ENCODE results near the gene KCNQ5. TPM values are rescaled to one million over a fixed set of nuclear protein-coding genes. Genes with fewer than 3 reads are reported as not detected.
A peak's percentile ranks its signal among the peaks of the same experiment; 100 is the strongest.
"Not testable (repeated sequence)": the region's sequence is repeated elsewhere in the genome, so short reads cannot be mapped to it uniquely, and the experiment has no call there.

KCNQ5 gene
- polyA plus RNA-seq, 1 donor from 2014 or later, result 6.9 TPM

DNA sequence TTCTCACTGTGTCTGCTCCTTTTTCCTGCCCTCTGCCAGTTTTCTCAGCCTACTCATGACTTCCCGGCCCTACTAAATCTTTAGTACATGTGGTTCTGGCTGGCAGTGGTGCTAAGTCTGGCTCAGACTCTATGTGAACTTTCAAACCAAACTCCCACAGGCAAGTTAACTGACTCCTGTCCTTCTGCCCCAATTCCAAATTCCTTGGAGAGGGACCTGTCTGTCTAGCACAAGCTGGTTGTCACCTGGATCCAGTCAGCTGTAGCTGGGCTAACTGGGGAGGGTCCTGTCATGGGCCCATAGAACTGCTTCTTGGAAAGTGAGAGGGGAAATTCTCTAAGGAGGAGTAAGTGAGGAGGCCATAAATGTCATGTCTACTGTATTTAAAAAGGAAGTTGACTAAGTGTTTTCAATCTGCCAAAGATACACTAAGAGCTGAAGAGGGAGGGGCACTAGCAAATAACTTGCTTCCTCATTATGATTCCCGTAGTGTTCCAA, 240.1 kb downstream of the KCNQ5 start:
- H3K4me1 Mint-ChIP-seq, result peaks cover 0 to 14% (median 7%) of the 10 kb centered on the region in 3 donors
- no peak overlapping the region for H3K27ac Mint-ChIP-seq
- no peaks in the 10 kb centered on the region for H3K27me3 Mint-ChIP-seq
- no peaks in the 10 kb centered on the region for H3K9me3 Mint-ChIP-seq
- H3K4me3 Mint-ChIP-seq, result no peak overlapping the region
- no peaks in the 10 kb centered on the region for H3K36me3 Mint-ChIP-seq

DNA sequence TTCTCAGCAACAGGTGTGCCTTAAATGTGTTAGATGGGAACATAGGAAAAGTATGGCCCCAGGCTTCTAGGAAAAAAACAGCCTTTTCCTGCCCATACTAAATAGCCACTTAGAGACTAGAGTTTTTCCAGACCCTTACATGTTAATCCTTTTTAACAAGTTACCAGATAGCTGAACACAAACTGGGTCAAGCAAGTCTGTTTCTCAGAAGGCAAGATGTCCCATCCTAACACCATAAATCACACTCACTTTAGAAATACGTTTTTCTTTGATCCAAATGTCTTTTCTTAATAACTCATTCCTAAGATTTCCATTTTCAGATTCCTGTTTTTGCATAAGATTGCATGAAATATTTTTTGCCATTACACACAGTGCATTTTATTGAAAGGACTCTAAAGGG, 241.3 kb downstream of the KCNQ5 start:
- H3K9me3 Mint-ChIP-seq, result no peaks in the 10 kb centered on the region
- no peak overlapping the region for H3K27ac Mint-ChIP-seq
- peaks cover 0 to 14% (median 7%) of the 10 kb centered on the region in 3 donors for H3K4me1 Mint-ChIP-seq
- H3K4me3 Mint-ChIP-seq, result no peak overlapping the region
- H3K27me3 Mint-ChIP-seq, result no peaks in the 10 kb centered on the region
- H3K36me3 Mint-ChIP-seq, result no peaks in the 10 kb centered on the region

DNA sequence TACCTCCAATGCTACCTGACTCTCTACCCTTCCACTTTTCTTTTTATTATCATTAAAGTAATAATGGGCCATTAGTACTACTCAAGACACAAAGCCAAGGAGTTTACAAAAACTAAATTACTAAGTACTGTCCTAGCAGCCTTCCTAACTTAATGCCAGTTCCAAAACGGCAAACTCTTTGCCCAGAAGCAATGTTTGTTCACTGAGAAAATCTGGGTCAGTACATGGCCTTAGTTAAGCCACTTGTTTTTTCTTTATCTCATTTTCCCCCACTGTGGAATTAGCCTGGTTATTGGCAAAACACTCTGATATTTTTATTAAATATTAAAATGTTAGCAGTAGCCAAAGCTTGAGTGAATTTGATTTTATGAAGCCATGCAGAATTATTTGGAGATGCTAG, 242.4 kb downstream of the KCNQ5 start:
- no peak overlapping the region for H3K27ac Mint-ChIP-seq
- no peak overlapping the region for H3K4me3 Mint-ChIP-seq

DNA sequence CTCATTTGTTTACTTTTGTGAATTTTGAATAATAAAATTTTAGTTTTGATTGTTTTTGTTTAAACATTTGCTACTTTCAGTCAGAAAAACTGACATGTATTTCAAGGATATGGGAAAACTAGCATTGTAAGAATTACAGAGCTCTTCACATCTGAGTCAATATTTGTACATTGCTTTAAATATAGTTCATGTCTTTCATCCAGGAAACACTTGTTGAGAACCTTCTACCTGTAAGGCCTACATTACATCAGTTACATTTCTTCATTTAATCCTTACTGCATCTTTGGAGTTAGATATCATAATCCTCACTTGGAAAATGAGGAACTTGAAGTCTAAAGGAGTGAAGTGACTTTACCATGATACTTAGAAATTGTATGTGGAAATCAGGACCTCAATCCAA, 242.9 kb downstream of the KCNQ5 start:
- no peaks in the 10 kb centered on the region for H3K27me3 Mint-ChIP-seq
- no peaks in the 10 kb centered on the region for H3K36me3 Mint-ChIP-seq
- H3K9me3 Mint-ChIP-seq, result no peaks in the 10 kb centered on the region
- no peak overlapping the region for H3K27ac Mint-ChIP-seq
- H3K4me3 Mint-ChIP-seq, result no peak overlapping the region
- peaks cover 0 to 14% (median 7%) of the 10 kb centered on the region in 3 donors for H3K4me1 Mint-ChIP-seq

More for the DNA sequence above, 242.4 kb downstream of the KCNQ5 start:
- Mint-ChIP-seq H3K27me3 (no peaks in the 10 kb centered on the region), H3K4me1 (peaks cover 0 to 14% (median 7%) of the 10 kb centered on the region in 3 donors), H3K9me3 (no peaks in the 10 kb centered on the region), H3K36me3 (no peaks in the 10 kb centered on the region)

DNA sequence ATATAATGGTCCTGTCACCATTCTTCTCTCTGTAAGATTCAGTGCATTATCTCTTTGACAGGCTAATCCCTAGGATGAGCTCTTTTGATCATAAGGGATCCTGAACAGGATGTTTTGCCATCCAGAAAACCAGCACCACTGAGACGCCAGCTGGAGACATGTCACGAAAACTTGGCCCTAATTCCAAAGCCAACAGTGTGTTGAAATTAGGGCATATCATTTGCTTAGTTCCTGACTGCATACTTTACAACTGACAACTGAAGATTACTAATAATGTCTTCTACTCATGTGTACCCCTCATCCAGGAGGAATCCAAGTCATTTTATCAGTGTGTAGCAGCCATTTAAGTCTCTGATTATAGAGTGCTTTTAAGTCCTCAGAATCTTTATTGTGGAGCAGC, 243.6 kb downstream of the KCNQ5 start:
- no peaks in the 10 kb centered on the region for H3K27me3 Mint-ChIP-seq
- H3K4me3 Mint-ChIP-seq, result no peak overlapping the region
- H3K4me1 Mint-ChIP-seq, result peaks cover 0 to 14% (median 7%) of the 10 kb centered on the region in 3 donors
- no peak overlapping the region for H3K27ac Mint-ChIP-seq
- no peaks in the 10 kb centered on the region for H3K9me3 Mint-ChIP-seq
- H3K36me3 Mint-ChIP-seq, result no peaks in the 10 kb centered on the region

DNA sequence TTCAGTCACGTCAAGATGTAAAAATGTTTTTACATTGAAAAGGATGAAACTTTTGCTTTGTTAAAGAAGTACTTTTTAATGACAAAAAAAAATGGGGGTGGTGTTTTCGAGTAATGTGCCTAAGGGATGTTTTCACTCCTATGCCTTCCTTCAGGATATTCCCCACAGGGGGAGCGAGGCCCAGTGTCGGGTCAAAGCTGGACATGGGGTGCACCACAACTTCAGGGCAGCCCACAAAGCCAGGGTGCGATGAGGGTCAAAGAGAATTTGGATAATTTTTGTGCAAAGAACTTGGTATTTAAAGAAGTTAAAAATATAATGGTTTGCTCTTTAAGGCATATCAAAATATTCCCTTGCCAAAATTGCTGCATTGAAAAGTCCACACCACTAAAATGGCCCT, 247.8 kb downstream of the KCNQ5 start:
- H3K4me3 Mint-ChIP-seq, result no peak overlapping the region
- H3K4me1 Mint-ChIP-seq, result no peaks in the 10 kb centered on the region
- H3K36me3 Mint-ChIP-seq, result peaks cover 4% of the 10 kb centered on the region
- no peaks in the 10 kb centered on the region for H3K9me3 Mint-ChIP-seq
- H3K27me3 Mint-ChIP-seq, result no peaks in the 10 kb centered on the region
- peak overlapping the region in 1 of 3 donors; percentile 27 for H3K27ac Mint-ChIP-seq

DNA sequence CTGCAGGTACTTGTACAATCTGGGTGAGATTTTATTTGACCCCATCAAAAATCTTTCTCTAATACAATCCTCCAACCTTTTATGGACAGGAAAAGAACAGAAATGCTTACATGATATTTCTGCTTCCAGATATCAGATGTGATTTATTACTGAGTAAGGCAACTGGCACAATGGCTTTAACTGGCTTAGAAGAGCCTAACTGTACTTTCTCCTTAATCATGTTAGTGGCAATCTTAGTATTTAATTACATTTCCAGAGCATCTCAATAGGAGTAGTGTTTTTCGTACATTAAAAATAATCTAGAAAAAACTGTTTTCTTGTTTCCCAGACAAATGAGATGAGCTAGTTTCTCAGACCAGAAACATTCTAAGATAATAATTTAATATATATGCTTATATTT, 251.6 kb downstream of the KCNQ5 start:
- no peaks in the 10 kb centered on the region for H3K27me3 Mint-ChIP-seq
- H3K4me3 Mint-ChIP-seq, result no peak overlapping the region
- H3K36me3 Mint-ChIP-seq, result peaks cover 8% of the 10 kb centered on the region
- H3K9me3 Mint-ChIP-seq, result no peaks in the 10 kb centered on the region
- H3K27ac Mint-ChIP-seq, result no peak overlapping the region
- no peaks in the 10 kb centered on the region for H3K4me1 Mint-ChIP-seq

DNA sequence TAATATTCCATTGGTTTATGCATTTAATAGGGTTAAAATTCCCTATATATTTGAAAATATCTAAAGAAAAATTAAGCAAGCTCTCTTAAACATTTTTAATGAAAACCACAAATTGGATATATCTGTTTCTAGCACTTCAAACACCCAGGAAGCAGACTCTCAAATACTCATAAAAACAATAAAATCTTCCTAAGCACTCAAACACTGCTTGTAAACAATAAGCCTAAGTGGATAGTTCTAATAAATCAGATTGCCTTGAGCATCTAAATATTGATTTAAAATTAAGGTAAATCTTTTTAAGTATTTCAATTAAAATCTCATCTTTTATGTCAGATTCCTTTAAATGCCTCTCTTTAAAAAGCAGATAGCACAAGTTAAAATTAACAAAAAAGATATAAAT, 254.4 kb downstream of the KCNQ5 start:
- Mint-ChIP-seq H3K4me3 (no peak overlapping the region), H3K36me3 (peaks cover 4% of the 10 kb centered on the region), H3K27ac (no peak overlapping the region), H3K9me3 (no peaks in the 10 kb centered on the region), H3K27me3 (no peaks in the 10 kb centered on the region), H3K4me1 (peaks cover 0 to 5% (median 0%) of the 10 kb centered on the region in 3 donors)

DNA sequence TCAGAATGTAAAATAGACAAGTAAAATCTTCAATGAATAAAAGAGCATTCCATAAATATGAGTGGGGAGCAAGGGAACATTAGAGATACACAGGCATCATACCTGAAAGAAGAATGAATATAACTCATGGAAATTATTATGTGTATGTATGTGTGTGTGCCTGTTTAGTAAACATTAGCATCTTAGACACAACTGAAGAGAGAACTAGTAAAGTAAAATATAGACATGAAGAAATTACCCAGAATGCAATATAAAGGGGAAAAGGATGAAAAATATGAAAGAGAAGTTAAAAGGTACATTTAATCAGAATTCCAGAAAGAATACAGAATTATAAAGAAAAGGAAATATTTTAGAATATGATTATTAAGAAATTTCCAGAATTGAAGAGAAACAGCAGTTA, 264.3 kb downstream of the KCNQ5 start:
- no peak overlapping the region for H3K27ac Mint-ChIP-seq
- peaks cover 3 to 5% (median 4%) of the 10 kb centered on the region in 3 donors for H3K9me3 Mint-ChIP-seq
- H3K4me3 Mint-ChIP-seq, result no peak overlapping the region
- H3K27me3 Mint-ChIP-seq, result no peaks in the 10 kb centered on the region
- H3K36me3 Mint-ChIP-seq, result peaks cover 15% of the 10 kb centered on the region
- H3K4me1 Mint-ChIP-seq, result peaks cover 0 to 2% (median 0%) of the 10 kb centered on the region in 3 donors

DNA sequence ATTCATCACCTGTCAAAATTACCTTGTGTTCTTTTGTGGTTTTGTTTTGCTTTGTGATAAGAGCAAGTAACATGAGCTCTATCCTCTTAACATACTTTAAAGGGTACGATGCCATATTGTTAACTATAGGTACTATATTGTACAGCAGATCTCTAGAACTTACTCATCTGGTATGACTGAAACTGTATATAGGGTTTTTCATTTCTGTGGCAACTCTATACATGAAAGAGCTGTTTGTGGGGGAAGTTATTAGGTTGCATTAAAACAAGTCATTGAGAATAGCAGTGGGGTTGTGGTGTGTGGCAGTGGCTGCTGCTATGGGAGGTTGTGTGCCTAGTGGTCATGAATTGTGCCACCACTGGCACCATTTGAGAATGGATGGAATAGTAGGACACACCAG, 268.4 kb downstream of the KCNQ5 start:
- peaks cover 0 to 2% (median 0%) of the 10 kb centered on the region in 3 donors for H3K4me1 Mint-ChIP-seq

DNA sequence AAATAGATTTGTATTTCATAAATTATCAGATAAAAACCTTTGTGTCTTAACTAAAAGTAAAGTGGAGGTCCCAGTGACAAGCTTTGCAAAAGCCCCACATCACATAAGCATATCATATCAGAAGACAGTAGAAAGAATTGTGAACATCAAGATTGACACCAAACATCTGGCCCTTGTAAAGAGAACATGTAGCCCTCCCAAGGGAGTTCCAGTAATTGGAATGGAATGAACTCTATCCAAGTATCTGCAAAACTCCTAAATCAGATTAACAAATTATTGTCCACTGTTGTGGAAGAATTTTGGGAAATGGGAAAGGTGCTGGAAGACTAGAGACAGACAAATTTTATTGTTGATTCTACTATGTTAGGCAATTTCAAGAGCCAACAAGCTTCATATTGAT, 268.8 kb downstream of the KCNQ5 start:
- no peaks in the 10 kb centered on the region for H3K27me3 Mint-ChIP-seq
- H3K4me3 Mint-ChIP-seq, result no peak overlapping the region
- H3K4me1 Mint-ChIP-seq, result peaks cover 0 to 2% (median 0%) of the 10 kb centered on the region in 3 donors
- peaks cover 3 to 4% (median 4%) of the 10 kb centered on the region in 3 donors for H3K9me3 Mint-ChIP-seq
- no peak overlapping the region for H3K27ac Mint-ChIP-seq
- peaks cover 2% of the 10 kb centered on the region for H3K36me3 Mint-ChIP-seq

More for the DNA sequence above, 268.4 kb downstream of the KCNQ5 start:
- no peaks in the 10 kb centered on the region for H3K27me3 Mint-ChIP-seq
- H3K4me3 Mint-ChIP-seq, result no peak overlapping the region
- H3K36me3 Mint-ChIP-seq, result peaks cover 2% of the 10 kb centered on the region
- H3K9me3 Mint-ChIP-seq, result peaks cover 3 to 5% (median 4%) of the 10 kb centered on the region in 3 donors
- H3K27ac Mint-ChIP-seq, result no peak overlapping the region

DNA sequence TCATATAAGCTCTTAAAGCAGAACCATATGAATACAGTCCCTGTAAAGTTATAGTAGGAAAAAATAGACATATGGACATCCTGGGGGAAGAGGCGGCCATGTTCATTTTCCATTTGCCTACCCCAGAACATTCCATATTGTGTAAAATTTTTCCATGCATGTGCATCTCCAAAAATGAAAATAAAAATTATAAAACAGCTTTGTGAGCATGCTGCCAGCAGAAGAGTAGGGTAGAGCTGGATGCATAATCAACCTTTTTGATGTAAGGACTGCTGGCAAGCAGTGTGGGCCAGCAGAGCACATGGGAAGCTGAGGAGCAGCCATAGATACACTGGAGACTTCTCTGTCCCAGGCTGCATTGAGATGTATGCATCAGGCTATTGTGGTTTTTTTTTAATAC, 271.0 kb downstream of the KCNQ5 start:
- H3K27me3 Mint-ChIP-seq, result no peaks in the 10 kb centered on the region
- H3K4me3 Mint-ChIP-seq, result no peak overlapping the region
- H3K4me1 Mint-ChIP-seq, result peaks cover 0 to 2% (median 0%) of the 10 kb centered on the region in 3 donors
- no peak overlapping the region for H3K27ac Mint-ChIP-seq
- peaks cover 0 to 2% (median 0%) of the 10 kb centered on the region in 3 donors for H3K9me3 Mint-ChIP-seq
- H3K36me3 Mint-ChIP-seq, result peaks cover 2% of the 10 kb centered on the region

DNA sequence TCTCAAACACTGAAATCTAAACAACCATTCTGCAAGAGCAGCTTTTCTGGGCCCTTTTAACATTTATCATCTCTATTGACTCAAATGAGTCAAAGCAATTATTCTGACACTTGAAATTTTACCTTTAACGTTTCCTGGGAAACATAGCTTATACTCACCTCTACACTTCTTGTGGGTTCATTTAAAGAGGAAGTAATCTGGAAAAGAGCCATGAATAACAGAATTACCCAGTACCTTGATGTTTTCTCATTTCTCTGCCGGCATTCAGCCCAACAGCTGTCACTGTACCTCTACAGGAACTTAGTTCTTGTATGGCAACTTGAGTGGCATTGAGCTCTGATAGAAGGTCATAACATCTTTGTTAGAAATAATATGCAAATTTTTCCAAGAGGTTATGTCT, 272.2 kb downstream of the KCNQ5 start:
- H3K4me1 Mint-ChIP-seq, result peaks cover 0 to 2% (median 0%) of the 10 kb centered on the region in 3 donors
- peak overlapping the region in 1 of 3 donors; percentile 24 for H3K27ac Mint-ChIP-seq
- H3K4me3 Mint-ChIP-seq, result no peak overlapping the region
- no peaks in the 10 kb centered on the region for H3K27me3 Mint-ChIP-seq
- peaks cover 0 to 2% (median 0%) of the 10 kb centered on the region in 3 donors for H3K9me3 Mint-ChIP-seq
- H3K36me3 Mint-ChIP-seq, result peaks cover 2% of the 10 kb centered on the region

DNA sequence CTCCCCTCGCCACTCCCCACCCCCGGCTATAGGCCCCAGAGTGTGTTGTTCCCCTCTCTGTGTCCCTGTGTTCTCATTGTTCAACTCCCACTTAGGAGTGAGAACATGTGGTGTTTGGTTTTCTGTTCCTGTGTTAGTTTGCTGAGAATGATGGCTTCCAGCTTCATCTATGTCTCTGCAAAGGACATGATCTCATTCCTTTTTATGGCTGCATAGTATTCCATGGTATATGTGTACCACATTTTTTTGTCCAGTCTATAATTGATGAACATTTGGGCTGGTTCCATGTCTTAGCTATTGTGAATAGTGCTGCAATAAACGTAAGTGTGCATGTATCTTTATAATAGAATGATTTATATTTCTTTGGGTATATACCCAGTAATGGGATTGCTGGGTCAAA, 276.4 kb downstream of the KCNQ5 start:
- H3K9me3 Mint-ChIP-seq, H3K36me3 Mint-ChIP-seq, H3K27ac Mint-ChIP-seq, H3K4me3 Mint-ChIP-seq, H3K4me1 Mint-ChIP-seq, H3K27me3 Mint-ChIP-seq: not testable (repeated sequence)

DNA sequence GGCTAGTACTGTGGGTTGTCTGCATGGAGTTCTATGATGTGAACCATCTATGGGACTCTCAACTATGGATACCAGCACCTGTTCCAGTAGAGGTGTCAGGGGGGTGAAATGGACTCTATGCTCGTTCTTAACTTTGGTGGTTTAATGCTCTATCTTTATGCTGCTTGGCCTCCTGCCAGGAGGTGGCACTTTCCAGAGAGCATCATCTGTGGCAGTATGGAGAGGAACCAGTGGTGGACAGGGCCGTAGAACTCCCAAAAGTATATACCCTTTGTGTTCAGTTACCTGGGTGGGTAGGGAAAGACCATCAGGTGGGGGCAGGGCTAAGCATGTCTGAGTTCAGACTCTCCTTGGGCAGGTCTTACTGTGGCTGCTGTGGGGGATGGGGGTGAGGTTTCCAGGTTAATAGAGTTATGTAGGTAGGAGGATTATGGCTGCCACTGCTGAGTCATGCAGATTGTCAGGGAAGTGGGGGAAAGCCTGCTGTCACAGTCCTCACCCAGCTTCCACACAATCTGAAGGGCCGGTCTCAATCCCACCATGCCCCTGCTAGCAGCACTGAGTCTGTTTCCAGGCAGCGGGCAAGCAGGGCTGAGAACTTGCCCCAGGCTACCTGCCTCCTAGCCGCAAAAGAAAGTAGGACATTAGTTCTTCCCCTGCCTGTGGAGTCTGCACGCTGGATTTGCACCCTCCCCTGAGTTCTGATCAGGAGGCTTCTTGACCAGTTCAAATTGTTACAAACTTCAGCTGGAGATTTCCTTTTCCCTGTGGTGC, 284.0 kb downstream of the KCNQ5 start:
- peaks cover 4% of the 10 kb centered on the region for H3K36me3 Mint-ChIP-seq
- no peak overlapping the region for H3K4me3 Mint-ChIP-seq
- H3K27me3 Mint-ChIP-seq, result no peaks in the 10 kb centered on the region
- no peak overlapping the region for H3K27ac Mint-ChIP-seq
- peaks cover 0 to 4% (median 1%) of the 10 kb centered on the region in 3 donors for H3K9me3 Mint-ChIP-seq
- peaks cover 0 to 8% (median 4%) of the 10 kb centered on the region in 3 donors for H3K4me1 Mint-ChIP-seq
